ENCODE measurements around the gene RASSF3. TPM values are rescaled to one million over a fixed set of nuclear protein-coding genes. Genes with fewer than 3 reads are reported as not detected.
A peak's percentile ranks its signal among the peaks of the same experiment; 100 is the strongest.
"Not testable (repeated sequence)": the region's sequence is repeated elsewhere in the genome, so short reads cannot be mapped to it uniquely, and the experiment has no call there.

Gene RASSF3
- total RNA-seq, 1 donor from 2014 or later: 96.5 TPM

GRCh38 chr12:64687816-64688215 lies 77.5 kb downstream of the RASSF3 start:
- no peak for DNase-seq
- H3K36me3 ChIP-seq: peaks cover 25% of the 10 kb centered on the region
- ATAC-seq: no peak
- no peak overlapping the region for H3K4me3 ChIP-seq
- H3K27ac ChIP-seq: no peak overlapping the region
- H3K4me1 ChIP-seq: peaks cover 22% of the 10 kb centered on the region
- H3K27me3 ChIP-seq: no peaks in the 10 kb centered on the region
- TF ChIP-seq, protein P1, sequence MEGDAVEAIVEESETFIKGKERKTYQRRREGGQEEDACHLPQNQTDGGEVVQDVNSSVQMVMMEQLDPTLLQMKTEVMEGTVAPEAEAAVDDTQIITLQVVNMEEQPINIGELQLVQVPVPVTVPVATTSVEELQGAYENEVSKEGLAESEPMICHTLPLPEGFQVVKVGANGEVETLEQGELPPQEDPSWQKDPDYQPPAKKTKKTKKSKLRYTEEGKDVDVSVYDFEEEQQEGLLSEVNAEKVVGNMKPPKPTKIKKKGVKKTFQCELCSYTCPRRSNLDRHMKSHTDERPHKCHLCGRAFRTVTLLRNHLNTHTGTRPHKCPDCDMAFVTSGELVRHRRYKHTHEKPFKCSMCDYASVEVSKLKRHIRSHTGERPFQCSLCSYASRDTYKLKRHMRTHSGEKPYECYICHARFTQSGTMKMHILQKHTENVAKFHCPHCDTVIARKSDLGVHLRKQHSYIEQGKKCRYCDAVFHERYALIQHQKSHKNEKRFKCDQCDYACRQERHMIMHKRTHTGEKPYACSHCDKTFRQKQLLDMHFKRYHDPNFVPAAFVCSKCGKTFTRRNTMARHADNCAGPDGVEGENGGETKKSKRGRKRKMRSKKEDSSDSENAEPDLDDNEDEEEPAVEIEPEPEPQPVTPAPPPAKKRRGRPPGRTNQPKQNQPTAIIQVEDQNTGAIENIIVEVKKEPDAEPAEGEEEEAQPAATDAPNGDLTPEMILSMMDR (IDR thresholded peaks at IDR 0.05): no peak
- intact Hi-C loops (cut with DNase I): no loop called here
- no peaks in the 10 kb centered on the region for H3K9me3 ChIP-seq

GRCh38 chr12:64688219-64688618 lies 77.9 kb downstream of the RASSF3 start:
- TF ChIP-seq, protein P1 (IDR thresholded peaks at IDR 0.05): no peak
- intact Hi-C loops (cut with DNase I): no loop called here
- no peak for DNase-seq
- no peak for ATAC-seq
- Histone ChIP-seq H3K36me3 (peaks cover 25% of the 10 kb centered on the region), H3K9me3 (no peaks in the 10 kb centered on the region), H3K27ac (no peak overlapping the region), H3K4me1 (peaks cover 18% of the 10 kb centered on the region), H3K4me3 (no peak overlapping the region), H3K27me3 (no peaks in the 10 kb centered on the region)

GRCh38 chr12:64688715-64689114 lies 78.4 kb downstream of the RASSF3 start:
- ATAC-seq (no peak), DNase-seq (no peak)
- intact Hi-C loops (cut with DNase I): no loop called here
- Histone ChIP-seq H3K9me3 (no peaks in the 10 kb centered on the region), H3K27me3 (no peaks in the 10 kb centered on the region), H3K4me1 (peaks cover 13% of the 10 kb centered on the region), H3K36me3 (peaks cover 25% of the 10 kb centered on the region), H3K4me3 (no peak overlapping the region), H3K27ac (no peak overlapping the region)
- TF ChIP-seq, protein P1 (IDR thresholded peaks at IDR 0.05): no peak

DNA sequence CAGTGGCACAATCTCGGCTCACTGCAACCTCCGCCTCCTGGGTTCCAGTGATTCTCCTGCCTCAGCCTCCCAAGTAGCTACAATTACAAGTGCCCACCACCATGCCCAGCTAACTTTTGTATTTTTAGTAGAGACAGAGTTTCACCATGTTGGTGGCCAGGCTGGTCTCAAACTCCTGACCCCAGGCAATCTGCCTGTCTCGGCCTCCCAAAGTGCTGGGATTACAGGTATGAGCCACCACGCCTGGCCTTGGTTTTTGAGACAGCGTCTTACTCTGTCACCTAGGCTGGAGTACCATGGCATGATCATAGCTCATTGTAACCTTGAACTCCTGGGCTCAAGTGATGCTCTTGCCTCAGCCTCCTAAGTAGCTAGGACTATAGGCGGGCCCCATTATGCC lies 79.9 kb downstream of the RASSF3 start:
- H3K4me1 ChIP-seq; H3K4me3 ChIP-seq; ATAC-seq; H3K27me3 ChIP-seq; H3K27ac ChIP-seq; H3K9me3 ChIP-seq; intact Hi-C loops (cut with DNase I); DNase-seq: not testable (repeated sequence)
- H3K36me3 ChIP-seq: peaks cover 35% of the 10 kb centered on the region

- ATAC-seq: no peak
- no peak for DNase-seq
- Histone ChIP-seq H3K27me3 (no peaks in the 10 kb centered on the region), H3K9me3 (no peaks in the 10 kb centered on the region), H3K4me3 (no peak overlapping the region), H3K36me3 (peaks cover 31% of the 10 kb centered on the region), H3K4me1 (peaks cover 12% of the 10 kb centered on the region), H3K27ac (no peak overlapping the region)
- TF ChIP-seq, protein P1 (IDR thresholded peaks at IDR 0.05): no peak
- intact Hi-C loops (cut with DNase I): no loop called here
These were observed 81.0 kb downstream of the RASSF3 start for GRCh38 chr12:64691227-64691794.

DNA sequence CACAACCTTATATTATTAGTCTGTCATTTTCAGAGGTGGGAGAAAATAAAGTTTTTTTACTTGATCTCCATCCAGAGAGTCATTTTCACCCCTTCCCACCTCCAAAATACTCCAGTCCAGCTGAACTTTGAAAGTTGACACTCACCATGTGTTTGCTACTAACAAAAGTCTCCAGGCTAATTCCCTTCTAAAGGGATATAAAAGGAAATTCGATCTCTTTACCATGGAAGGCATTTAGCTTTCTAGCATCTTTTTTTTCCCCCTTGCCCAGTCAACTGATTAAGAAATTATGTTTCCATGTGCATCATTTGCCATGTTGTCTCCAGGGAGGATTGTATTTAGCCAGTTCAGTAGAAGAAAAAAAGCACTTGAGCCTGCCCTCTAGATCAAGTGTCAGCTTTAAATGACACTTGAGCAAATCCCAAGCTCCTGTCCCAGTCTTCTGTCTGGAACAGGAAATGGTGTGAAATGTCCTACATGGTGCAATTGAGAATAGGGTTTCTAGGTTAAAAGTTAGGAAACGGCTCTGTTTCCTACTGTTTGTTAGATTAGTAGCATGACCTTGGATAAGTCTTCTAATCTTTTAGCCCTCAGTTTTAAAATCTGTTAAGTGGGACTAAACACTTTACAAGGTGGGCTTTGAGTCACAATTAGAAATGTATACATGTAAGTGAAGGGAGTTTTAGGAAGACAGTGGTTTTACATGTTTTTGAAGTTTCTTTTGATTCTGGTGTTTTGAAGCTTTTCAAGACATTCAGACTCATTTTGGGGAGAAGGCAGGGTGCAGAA lies 81.7 kb downstream of the RASSF3 start:
- Histone ChIP-seq H3K27ac (no peak overlapping the region), H3K36me3 (peaks cover 29% of the 10 kb centered on the region), H3K9me3 (no peaks in the 10 kb centered on the region), H3K4me3 (no peak overlapping the region), H3K4me1 (peaks cover 15% of the 10 kb centered on the region), H3K27me3 (no peaks in the 10 kb centered on the region)
- ATAC-seq (peak; percentile 75), DNase-seq (no peak)
- TF ChIP-seq, protein P1 (IDR thresholded peaks at IDR 0.05): no peak
- intact Hi-C loops (cut with DNase I): no loop called here

Measured in upper lobe of right lung (tissue), 1 donor.